ENCODE data around the gene CAMSAP2.
"Not testable (repeated sequence)": the region's sequence is repeated elsewhere in the genome, so short reads cannot be mapped to it uniquely, and the experiment has no call there.

CAMSAP2 gene

DNA sequence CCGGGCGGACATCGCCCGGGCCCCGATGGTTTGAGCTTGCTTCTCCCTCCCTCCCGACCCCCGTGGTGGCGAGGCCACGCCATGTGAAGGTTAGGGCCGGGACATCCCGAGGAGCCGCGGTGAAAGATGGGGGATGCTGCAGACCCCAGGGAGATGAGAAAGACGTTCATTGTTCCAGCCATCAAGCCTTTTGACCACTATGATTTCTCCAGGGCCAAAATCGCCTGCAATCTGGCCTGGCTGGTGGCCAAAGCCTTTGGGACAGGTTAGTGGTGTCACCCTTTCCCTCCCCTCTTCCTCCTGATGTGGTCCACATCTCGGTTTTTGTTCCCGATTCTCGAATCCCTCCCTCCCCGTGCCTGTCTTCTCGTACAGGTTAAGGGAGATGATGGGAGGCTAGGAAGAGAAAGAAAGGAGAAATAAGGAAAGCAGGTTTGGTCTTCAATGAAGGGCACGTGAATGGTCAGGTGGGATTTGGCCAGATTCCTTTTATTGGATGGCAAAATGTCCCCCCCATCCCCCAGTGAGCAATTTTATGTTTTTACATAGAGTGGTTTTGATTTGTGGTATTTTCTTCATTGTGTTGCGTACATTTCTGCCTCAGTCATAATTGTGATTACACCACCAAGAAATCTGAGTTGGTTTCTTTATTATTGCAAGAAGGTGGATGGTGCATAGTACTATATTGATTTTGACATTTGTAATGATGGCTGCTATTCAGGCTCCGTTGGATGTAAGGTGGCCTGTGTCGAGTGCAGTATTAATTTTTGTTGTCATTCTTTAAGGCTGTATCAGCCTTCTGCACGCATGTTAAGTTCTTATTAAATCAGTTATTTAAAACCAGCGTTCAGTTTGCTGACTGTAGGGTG, 1.2 kb downstream of the CAMSAP2 start:
- no peak for DNase-seq

DNA sequence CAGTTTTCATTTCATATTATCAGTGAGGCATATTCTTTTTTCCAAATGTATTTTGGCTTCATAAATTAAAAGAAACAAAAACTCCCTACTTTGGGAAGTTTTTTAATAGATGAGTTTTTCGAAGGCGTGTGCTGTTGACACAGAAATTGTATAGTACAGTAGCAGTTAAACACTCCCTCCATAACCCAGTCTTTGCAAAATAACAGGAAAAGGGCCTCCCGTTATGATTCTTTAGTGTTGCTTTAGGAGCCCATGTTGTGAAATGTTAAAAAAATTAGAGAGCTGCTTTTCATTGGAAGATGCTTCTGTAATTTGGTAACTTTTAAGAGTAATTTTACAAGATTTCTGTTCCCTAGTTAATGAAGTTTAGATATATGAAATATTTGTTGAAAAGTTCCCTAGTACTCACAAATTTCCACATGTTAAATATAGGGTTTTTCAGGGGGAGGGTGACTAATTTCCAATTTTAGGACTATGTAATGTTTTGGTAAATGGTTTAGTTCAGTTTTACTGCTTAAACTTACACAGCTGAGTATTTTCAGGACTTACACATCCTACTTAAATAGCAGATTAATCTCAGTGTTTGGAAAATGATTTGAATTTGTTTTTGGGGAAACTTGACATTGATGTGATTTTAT, 2.0 kb downstream of the CAMSAP2 start:
- no peak for DNase-seq

DNA sequence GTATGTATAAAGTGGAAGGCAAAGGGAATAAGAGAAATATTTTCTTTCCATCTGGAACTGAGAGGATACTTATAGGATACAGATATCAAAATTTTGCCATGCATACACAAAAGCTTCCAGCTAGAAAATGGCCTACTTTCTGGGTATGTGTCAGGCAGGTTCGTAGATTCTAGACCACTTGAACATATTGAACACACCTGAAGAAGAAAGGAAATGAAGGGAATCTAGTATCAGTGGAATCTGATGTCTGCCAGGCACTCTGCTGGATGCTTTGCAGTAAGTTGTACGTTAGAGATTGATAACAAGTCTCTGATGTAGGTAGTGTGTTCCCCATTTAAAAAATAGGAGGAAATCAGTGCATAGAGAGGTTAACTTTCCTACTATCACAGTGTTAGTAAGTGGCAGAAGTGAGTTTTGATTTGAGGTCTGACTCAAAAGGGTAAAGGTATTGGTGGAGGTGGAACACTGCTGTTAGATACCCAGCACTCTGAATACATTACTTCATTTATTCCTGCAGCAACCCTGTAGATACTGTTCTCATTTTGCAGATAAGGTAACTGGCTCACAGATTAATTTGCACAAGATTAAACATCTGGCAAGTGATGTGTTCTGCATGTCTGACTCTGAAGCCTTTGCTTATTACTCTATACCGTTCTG, 3.0 kb downstream of the CAMSAP2 start:
- DNase-seq: no peak

DNA sequence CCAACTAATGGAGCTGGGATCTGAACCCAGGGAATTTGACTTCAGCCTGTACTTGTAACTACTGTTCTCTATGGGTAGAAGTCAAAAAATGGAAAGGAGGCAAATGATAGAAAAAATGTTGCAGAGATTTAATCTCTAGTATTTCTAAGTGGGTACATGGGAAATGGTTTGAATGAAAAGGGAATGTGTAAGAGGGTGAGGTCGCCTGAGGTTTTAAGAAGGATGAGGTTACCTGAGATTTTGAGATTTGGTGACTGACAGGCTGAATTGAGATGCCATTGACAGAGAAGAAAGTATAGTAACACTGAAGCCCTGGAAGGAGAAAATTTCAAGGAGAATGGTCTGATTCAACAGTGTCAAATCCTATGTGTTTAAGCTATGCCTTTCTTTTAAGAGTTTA, 5.5 kb downstream of the CAMSAP2 start:
- DNase-seq: no peak

GRCh38 chr1:200749090-200749489, 10.4 kb downstream of the CAMSAP2 start:
- no peak for DNase-seq

DNA sequence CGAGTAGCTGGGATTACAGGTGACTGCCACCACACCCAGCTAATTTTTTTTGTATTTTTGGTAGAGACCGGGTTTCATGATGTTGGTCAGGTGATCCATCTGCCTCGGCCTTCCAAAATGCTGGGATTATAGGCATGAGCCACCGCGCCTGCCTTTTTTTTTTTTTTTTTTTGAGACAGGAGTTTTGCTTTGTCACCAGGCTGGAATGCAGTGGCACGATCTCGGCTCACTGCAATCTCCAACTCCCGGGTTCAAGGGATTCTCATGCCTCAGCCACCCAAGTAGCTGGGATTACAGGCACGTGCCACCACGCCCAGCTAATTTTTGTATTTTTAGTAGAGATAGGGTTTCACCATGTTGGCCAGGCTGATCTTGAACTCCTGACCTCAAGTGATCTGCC, 12.1 kb downstream of the CAMSAP2 start:
- DNase-seq: not testable (repeated sequence)

DNA sequence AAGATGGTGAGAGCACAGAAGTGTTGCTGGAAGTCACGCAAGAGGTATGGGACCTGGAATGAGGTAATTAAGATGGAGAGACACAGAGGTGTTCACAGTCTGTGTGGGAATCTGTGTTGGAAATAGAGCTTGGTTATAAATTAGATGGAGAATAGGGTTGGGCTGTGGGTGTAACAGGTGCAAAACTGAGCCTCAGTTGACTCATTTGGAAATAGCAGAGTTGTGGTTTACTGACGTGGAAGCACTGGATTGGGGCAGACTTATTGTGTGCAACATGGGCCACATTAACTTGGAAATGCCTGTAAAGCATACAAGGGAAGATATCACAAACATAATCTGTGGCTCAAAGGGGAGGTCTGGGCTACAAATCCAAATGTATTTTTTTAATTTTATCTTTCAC, 13.0 kb downstream of the CAMSAP2 start:
- no peak for DNase-seq

DNA sequence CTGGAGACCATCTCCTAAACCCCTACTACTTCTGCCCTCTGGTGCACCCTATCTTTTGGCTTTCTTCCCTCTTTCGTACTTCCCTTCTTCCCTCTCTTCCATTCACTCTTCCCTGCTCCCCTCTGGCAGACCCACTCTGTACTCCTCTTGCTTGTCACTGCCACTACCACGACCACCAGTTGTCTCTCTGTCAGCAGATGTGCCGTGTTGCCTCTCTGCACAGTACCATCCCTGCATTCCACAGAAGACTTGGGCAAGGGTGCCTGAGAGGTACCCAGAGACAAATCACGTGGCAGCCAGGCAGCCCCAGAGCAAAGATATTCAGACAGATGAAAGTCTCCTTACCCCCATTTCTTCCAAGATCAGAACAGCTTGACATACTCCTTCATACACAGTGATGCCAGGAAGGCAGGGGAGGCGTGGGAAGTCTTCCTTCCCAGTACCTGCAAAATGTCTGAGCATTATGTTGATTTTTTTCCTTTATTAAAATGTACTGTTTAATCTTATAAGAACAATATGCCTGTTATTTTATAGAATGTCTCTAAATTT, 15.0 kb downstream of the CAMSAP2 start:
- DNase-seq: no peak

- DNase-seq: no peak
Observed at GRCh38 chr1:200755456-200755855, 16.8 kb downstream of the CAMSAP2 start.

GRCh38 chr1:200762089-200762488, 23.4 kb downstream of the CAMSAP2 start:
- no peak for DNase-seq

DNA sequence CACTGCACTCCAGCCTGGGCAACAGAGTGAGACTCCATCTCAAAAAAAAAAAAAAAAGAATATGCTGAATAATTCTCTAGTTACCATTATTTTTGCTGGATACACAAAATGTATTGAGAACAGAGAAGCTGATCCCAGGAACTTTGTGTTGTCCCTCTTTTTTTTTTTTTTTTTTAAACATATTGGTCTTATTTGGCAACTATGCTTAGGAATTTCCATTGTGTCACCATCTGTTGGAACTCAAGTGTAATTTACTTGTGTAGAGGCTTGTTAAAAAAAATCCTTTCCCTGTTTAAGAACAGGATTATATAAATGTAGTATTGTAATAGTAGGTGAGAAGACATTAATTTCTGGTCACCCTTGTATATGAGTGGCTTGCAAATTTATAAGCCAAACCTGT, 28.6 kb downstream of the CAMSAP2 start:
- no peak for DNase-seq

DNA sequence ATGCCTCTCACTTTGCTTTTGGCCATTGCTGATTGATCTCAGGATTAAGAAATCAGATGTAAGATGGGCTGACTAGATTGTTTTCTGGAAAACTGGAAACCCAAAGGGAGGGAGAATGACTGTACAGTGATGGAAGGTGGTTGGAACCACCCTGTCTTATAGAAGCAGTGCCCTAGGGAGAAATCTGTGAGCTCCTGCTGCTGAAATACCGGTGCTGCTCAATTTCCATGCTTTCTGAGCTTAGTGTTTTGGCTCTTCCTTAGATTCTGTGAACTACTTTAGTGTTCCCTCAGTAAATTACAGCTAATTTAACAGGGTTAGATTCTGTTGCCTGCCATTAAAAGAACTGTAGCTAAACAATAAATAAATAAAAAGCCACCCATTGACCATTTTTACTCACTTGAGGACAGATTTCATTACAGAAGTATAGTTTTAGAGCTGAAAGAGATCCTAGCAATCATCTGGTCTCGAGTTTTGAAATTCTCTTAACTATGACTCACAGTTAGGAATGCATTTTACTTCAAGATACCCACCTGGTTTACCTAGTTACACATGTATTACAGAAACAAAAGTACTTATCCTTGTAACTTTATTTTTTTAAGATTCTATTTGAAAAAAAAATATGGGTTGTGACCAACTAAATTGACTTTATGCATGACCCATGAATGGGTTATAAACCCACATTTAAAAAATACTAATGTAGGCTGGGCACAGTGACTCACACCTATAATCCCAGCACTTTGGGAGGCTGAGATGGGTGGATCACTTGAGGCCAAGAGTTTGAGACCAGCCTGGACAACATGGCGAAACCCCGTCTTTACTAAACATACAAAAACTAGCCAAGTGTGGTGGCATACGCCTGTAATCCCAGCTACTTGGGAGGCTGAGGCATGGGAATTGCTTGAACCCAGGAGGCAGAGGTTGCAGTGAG, 33.2 kb downstream of the CAMSAP2 start:
- no peak for DNase-seq

DNA sequence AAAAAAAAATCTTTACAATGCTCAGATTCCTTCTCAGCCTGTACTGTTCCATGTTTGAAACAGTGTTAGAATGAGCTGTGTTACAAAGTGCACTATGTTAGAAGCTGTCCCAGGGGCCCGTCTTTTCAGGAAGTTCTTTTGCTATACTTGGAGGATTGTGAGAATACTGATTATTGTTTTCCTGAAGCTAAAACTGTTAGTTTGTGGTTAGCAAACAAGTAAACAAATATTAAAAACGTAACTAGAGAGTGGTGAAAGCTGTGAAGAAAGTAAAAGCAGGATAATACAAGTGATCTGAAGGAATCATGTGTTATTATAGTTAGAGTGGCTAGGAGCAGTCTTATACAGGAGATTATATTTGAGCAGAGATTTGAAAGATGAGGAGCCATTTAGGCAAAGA, 35.6 kb downstream of the CAMSAP2 start:
- no peak for DNase-seq

DNA sequence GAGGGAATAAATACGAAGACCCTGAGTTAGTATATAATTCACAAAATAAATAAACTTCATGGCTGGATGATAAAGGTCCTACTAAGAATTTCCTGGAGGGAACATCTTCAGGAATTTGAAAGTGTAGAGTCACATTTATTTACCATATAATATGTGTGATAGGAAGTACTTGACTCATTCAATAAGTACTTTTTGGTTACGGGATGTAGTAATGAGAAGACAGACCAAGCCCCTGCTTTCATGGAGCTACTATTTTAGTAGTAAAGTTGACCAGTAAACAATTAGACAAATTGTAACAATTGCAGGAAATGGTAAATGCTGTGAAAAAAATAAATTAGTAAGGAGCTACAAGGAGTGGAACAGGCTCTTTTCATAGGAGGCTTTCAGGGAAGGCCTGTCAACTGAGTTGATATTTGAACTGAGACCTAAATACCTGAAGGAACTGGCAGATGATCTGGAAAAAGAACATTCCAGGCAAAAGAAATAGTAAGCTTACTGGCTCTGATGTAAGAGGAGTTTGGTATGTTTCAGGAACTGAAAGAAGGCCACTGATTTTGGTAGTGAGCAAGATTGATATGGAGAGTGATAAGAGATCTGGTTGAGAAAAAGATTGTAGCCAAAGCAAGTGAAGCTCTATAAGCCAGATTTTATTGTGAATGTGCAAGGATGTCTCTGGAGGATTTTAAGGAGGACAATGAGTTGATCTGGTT, 36.2 kb downstream of the CAMSAP2 start:
- no peak for DNase-seq

- no peak for DNase-seq
Observed at GRCh38 chr1:200775850-200776249, 37.2 kb downstream of the CAMSAP2 start.

GRCh38 chr1:200776949-200777348, 38.3 kb downstream of the CAMSAP2 start:
- DNase-seq: no peak

DNA sequence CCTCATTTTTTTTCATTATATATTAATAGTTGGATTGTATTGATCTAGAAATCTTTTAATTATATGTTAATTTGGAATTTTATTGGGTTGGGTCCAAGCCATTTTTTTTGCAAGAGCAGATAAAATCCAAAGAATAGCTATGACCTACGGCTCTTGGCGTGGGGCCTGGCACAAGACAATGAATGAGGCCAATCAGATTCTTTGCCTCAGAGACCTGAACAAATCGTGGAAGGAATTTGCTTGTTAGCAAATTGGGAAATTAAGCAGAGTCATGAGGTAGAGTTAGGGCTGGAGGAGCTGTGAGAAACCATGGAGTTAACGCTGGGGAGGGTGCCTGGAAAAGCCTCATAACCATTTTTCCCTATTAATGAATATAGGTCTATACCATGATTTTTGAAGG, 40.1 kb downstream of the CAMSAP2 start:
- no peak for DNase-seq

GRCh38 chr1:200779326-200779725, 40.6 kb downstream of the CAMSAP2 start:
- DNase-seq: no peak

- DNase-seq: no peak
Observed at GRCh38 chr1:200780545-200781369, 42.1 kb downstream of the CAMSAP2 start.

- no peak for DNase-seq
Observed at GRCh38 chr1:200783926-200784325, 45.2 kb downstream of the CAMSAP2 start.

DNA sequence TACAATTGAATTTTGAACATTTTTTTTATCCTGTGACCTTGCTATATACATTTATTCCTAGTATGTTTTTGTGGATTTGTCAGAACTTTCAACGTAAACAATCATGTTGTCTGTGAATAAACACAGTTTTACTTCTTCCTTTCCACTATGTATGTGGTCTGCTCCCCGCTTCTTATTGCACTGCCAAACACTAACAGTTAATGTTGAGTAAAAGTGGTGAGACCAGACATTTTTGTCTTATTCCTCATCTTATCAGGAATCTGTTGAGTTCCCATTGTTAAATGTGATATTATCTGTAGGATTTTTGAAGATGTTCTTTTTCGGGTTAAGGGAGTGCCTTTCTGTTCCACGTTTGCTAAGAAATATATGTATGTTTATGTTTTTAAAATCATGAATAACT, 45.9 kb downstream of the CAMSAP2 start:
- no peak for DNase-seq

All from stimulated activated CD4-positive, alpha-beta T cell treated with anti-CD3 and anti-CD28 coated beads, Interleukin-4, amount 100 ng/mL, for 4 hours (primary cell).